WTC11 (cell line): ENCODE results near the gene MN1. TPM values are rescaled to one million over a fixed set of nuclear protein-coding genes. Genes with fewer than 3 reads are reported as not detected.

Experiments
- ATAC-seq: fragments of 200-7000 bp; cut with Tn5 transposase; 2 replicates; pipeline ENCODE4 v1.10.0; 2021; ENCODE audit warnings: mild to moderate bottlenecking, moderate library complexity
- CTCF ChIA-PET: fragments of 300-600 bp; sonication (Branson Sonifier 250); formaldehyde crosslinking; loops from one replicate; lab custom pipeline; 2021; ENCODE audit warnings: antibody characterized with exemption; lab: Charles Lee
- POLR2A ChIA-PET: fragments of 350-600 bp; sonication (Branson Sonifier 250); formaldehyde crosslinking; loops from one replicate; lab custom pipeline; 2021; ENCODE audit warnings: antibody characterized with exemption; lab: Charles Lee
- DNase-seq: peaks from one replicate; pipeline ENCODE4 v3.0.0; 2021; ENCODE audit warnings: low spot score
- H3K27ac Mint-ChIP-seq: 2 replicates; pipeline ENCODE4 v1.8.0; 2021; ENCODE audit warnings: mixed read lengths
- H3K27me3 Mint-ChIP-seq: 2 replicates; pipeline ENCODE4 v1.8.0; 2021; ENCODE audit warnings: low read depth, mild to moderate bottlenecking, moderate library complexity, mixed read lengths
- H3K36me3 Mint-ChIP-seq: 2 replicates; pipeline ENCODE4 v1.8.0; 2021; ENCODE audit warnings: mixed read lengths
- H3K4me1 Mint-ChIP-seq: 2 replicates; pipeline ENCODE4 v1.8.0; 2022; ENCODE audit warnings: mixed read lengths
- H3K4me3 Mint-ChIP-seq: 2 replicates; pipeline ENCODE4 v1.8.0; 2021; ENCODE audit warnings: mild to moderate bottlenecking, moderate library complexity, mixed read lengths
- H3K9me3 Mint-ChIP-seq: 2 replicates; pipeline ENCODE4 v1.8.0; 2021; ENCODE audit warnings: mixed read lengths
- ARID4B ChIP-seq: sonication (generic); formaldehyde crosslinking; IDR thresholded peaks from 2 replicates; pipeline ENCODE4 v1.8.0; 2023; ENCODE audit warnings: missing genetic modification reagents, mild to moderate bottlenecking, borderline replicate concordance
- CBFB ChIP-seq: sonication (generic); formaldehyde crosslinking; IDR thresholded peaks from 2 replicates; pipeline ENCODE4 v1.8.1; 2022; ENCODE audit warnings: mild to moderate bottlenecking, low read depth, missing genetic modification reagents
- CREM ChIP-seq: sonication (generic); formaldehyde crosslinking; IDR thresholded peaks from 2 replicates; pipeline ENCODE4 v1.8.1; 2022; ENCODE audit warnings: mild to moderate bottlenecking, missing genetic modification reagents, moderate library complexity
- CTCF ChIP-seq: fragments of 200-600 bp; IDR thresholded peaks from 2 replicates; pipeline ENCODE4 v1.8.0; 2022; ENCODE audit warnings: antibody characterized with exemption
- IRF2 ChIP-seq: sonication (generic); formaldehyde crosslinking; IDR thresholded peaks from 2 replicates; pipeline ENCODE4 v1.8.0; 2022; ENCODE audit warnings: low read depth, missing genetic modification reagents, borderline replicate concordance
- MLX ChIP-seq: sonication (generic); formaldehyde crosslinking; IDR thresholded peaks from 2 replicates; pipeline ENCODE4 v1.8.1; 2023; ENCODE audit warnings: mild to moderate bottlenecking, missing genetic modification reagents, moderate library complexity
- SMAD3 ChIP-seq: sonication (generic); formaldehyde crosslinking; IDR thresholded peaks from 2 replicates; pipeline ENCODE4 v1.8.0; 2022; ENCODE audit warnings: missing genetic modification reagents, mild to moderate bottlenecking, borderline replicate concordance
- SP1 ChIP-seq: sonication (generic); formaldehyde crosslinking; conservative IDR thresholded peaks from 2 replicates; pipeline ENCODE4 v1.8.1; 2022; ENCODE audit warnings: missing genetic modification reagents
- STAT6 ChIP-seq: sonication (generic); formaldehyde crosslinking; conservative IDR thresholded peaks from 2 replicates; pipeline ENCODE4 v1.8.1; 2023; ENCODE audit warnings: mild to moderate bottlenecking, low read depth, missing genetic modification reagents, moderate library complexity
- TP53 ChIP-seq: sonication (generic); formaldehyde crosslinking; IDR thresholded peaks from 2 replicates; pipeline ENCODE4 v1.8.1; 2023; ENCODE audit warnings: mild to moderate bottlenecking, missing genetic modification reagents
- USF1 ChIP-seq: sonication (generic); formaldehyde crosslinking; IDR thresholded peaks from 2 replicates; pipeline ENCODE4 v1.8.0; 2022; ENCODE audit warnings: mild to moderate bottlenecking, missing genetic modification reagents
- ZNF121 ChIP-seq: sonication (generic); formaldehyde crosslinking; IDR thresholded peaks from 2 replicates; pipeline ENCODE4 v1.8.0; 2023; ENCODE audit warnings: missing genetic modification reagents
- ZNF138 ChIP-seq: sonication (generic); formaldehyde crosslinking; conservative IDR thresholded peaks from 2 replicates; pipeline ENCODE4 v1.8.1; 2022; ENCODE audit warnings: mild to moderate bottlenecking, moderate library complexity, missing genetic modification reagents
- ZNF263 ChIP-seq: sonication (generic); formaldehyde crosslinking; IDR thresholded peaks from 2 replicates; pipeline ENCODE4 v1.8.1; 2022; ENCODE audit warnings: low read depth, mild to moderate bottlenecking, moderate library complexity, missing genetic modification reagents
- total RNA-seq: library from RNA; stranded (reverse); gene quantifications from 3 replicates; pipeline ENCODE4 v1.2.3, GENCODE V29; 2021
- TF ChIP-seq, protein P1 (sequence below): sonication (generic); formaldehyde crosslinking; IDR thresholded peaks from 2 replicates; pipeline ENCODE4 v1.8.1; 2022; ENCODE audit warnings: mild to moderate bottlenecking, missing genetic modification reagents, moderate library complexity, borderline replicate concordance
- TF ChIP-seq, protein P2 (sequence below): sonication (generic); formaldehyde crosslinking; IDR thresholded peaks from 2 replicates; pipeline ENCODE4 v1.8.1; 2022; ENCODE audit warnings: mild to moderate bottlenecking, moderate library complexity, missing genetic modification reagents
- TF ChIP-seq, protein P3 (sequence below): fragments of 250-450 bp; sonication (Bioruptor Pico); conservative IDR thresholded peaks from 2 replicates; pipeline ENCODE4 v1.9.0; 2021; ENCODE audit warnings: mild to moderate bottlenecking

Gene MN1
- total RNA-seq, 1 experiment from 2014 or later, result 21.3 TPM

DNA sequence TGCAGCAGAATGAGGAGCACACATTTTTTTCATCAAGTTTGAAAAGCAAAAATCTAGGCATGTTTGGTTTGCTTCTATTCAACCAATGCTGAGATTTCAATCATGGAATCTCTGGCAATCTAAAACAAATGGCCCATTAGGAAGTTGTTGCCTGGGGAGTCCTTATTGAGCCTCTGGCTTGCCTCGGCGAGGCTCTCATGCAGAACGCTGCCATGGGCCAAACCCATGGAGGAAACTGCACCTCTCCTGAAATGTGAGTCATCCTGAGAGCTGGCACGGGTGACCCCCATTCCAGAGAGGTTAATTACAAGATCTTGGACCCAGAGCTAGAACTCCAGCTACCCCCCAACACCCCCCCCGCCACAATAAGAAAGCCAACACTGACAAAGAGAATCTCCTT lies 80.7 kb downstream of the MN1 start:
- Mint-ChIP-seq H3K9me3 (peaks cover 22% of the 10 kb centered on the region), H3K36me3 (peaks cover 47% of the 10 kb centered on the region), H3K4me3 (no peak overlapping the region), H3K27me3 (no peaks in the 10 kb centered on the region), H3K4me1 (peaks cover 40% of the 10 kb centered on the region), H3K27ac (no peak overlapping the region)
- POLR2A ChIA-PET, result interaction anchor here (0.6 to 0.7 kb wide), 2 partner anchors 23 to 612 kb away, joined by 6 to 8 read pairs; no protein-coding TSS in a partner anchor
- TF ChIP-seq CBFB (CRISPR knock-in tag) (no peak), IRF2 (CRISPR knock-in tag) (no peak), ZNF263 (no peak), CTCF (no peak), ZNF121 (CRISPR knock-in tag) (no peak), ARID4B (CRISPR knock-in tag) (no peak), MLX (no peak)
- TF ChIP-seq, protein P1, sequence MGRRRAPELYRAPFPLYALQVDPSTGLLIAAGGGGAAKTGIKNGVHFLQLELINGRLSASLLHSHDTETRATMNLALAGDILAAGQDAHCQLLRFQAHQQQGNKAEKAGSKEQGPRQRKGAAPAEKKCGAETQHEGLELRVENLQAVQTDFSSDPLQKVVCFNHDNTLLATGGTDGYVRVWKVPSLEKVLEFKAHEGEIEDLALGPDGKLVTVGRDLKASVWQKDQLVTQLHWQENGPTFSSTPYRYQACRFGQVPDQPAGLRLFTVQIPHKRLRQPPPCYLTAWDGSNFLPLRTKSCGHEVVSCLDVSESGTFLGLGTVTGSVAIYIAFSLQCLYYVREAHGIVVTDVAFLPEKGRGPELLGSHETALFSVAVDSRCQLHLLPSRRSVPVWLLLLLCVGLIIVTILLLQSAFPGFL (CRISPR knock-in tag), result no peak
- CTCF ChIA-PET, result no interaction called here
- DNase-seq, result no peak
- ATAC-seq, result no peak

DNA sequence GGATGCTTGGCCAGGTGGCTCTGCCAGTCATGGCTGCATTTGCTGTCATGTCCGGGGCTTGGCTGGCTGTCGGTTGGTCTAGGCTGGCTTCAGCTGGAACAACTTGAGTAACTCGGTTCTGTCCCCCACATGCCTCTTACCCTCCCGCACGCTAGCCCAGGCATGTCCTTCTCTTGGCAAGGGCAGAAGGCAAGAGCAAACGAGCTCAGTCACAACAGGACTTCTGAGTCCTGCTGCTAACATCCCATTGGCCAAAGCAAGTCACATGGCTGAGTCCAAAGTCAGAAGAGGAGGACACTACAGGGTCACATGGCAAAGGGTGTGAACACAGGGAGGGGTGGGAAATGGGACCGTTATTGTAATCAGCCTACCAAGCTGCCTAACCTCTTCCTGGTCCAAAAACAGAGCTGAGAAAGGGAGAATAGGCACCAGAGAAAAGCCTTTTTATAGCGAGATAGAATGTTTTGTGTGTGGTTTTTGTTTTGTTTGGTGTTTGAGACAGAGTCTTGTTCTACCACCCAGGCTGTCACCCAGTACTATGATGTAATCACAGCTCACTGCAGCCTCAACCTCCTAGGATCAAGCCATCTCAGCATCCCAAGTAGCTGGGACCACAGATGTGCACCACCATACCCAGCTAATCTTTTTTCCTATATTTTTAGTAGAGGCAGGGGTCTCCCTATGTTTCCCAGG lies 81.9 kb downstream of the MN1 start:
- ATAC-seq, result peak; percentile 38
- Mint-ChIP-seq H3K9me3 (peaks cover 13% of the 10 kb centered on the region), H3K4me1 (peaks cover 50% of the 10 kb centered on the region), H3K27ac (peak overlapping the region; percentile 84), H3K4me3 (no peak overlapping the region), H3K27me3 (no peaks in the 10 kb centered on the region), H3K36me3 (peaks cover 39% of the 10 kb centered on the region)
- no peak for DNase-seq
- POLR2A ChIA-PET, result no interaction called here
- CTCF ChIA-PET, result interaction anchor here (1.0 to 1.2 kb wide), 2 partner anchors 9 to 37 kb away, joined by 3 read pairs; no protein-coding TSS in a partner anchor
- TF ChIP-seq SMAD3 (CRISPR knock-in tag), result no peak
- no peak for TF ChIP-seq ZNF121 (CRISPR knock-in tag)
- no peak for TF ChIP-seq ZNF263
- no peak for TF ChIP-seq SP1 (CRISPR knock-in tag)
- TF ChIP-seq, protein P2, sequence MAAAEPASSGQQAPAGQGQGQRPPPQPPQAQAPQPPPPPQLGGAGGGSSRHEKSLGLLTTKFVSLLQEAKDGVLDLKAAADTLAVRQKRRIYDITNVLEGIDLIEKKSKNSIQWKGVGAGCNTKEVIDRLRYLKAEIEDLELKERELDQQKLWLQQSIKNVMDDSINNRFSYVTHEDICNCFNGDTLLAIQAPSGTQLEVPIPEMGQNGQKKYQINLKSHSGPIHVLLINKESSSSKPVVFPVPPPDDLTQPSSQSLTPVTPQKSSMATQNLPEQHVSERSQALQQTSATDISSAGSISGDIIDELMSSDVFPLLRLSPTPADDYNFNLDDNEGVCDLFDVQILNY, result no peak
- no peak for TF ChIP-seq TP53 (CRISPR knock-in tag)
- no peak for TF ChIP-seq STAT6 (CRISPR knock-in tag)
- TF ChIP-seq, protein P3, sequence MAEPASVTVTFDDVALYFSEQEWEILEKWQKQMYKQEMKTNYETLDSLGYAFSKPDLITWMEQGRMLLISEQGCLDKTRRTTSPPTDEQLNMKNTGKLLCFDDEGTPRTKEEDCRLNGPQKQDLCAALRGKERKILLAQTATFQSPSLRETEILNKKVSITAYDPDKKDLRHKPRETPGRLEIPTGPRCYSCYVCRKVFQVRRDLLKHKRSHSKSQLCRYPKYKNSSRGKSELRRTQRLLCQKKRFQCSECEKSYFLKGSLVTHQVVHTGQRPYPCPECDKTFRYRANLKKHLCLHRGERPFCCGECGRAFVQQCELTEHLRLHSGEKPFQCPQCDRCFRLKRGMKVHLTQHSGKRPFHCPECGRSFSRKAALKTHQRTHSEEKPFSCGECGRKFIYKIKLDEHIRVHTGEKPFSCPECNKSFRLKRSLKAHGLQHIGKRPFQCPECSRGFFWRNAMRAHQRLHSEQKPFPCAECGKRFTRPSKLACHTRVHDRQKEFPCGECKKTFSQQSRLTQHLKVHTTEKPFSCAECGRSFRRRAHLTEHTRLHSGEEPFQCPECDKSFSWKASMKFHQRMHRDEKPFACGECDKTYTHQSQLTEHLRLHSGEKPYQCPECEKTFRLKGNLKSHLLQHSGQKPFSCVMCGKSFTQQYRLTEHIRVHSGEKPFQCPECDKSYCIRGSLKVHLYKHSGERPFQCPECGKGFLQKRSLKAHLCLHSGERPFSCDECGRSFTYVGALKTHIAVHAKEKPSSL (CRISPR knock-in tag), result no peak
- TF ChIP-seq ZNF138 (CRISPR knock-in tag), result no peak
- no peak for TF ChIP-seq CREM (CRISPR knock-in tag)
- TF ChIP-seq USF1 (CRISPR knock-in tag), result peak; percentile 91
